ENCODE data around the gene GRIN3B.

Gene GRIN3B

GRCh38 chr19:971795-972194 is 28.4 kb upstream of the GRIN3B start:
- H3K4me3 Mint-ChIP-seq = no peak overlapping the region
- H3K27ac Mint-ChIP-seq = no peak overlapping the region
- peaks cover 3% of the 10 kb centered on the region for H3K27me3 Mint-ChIP-seq (ENCODE audit: low read depth, poor library complexity)
- H3K9me3 Mint-ChIP-seq = peaks cover 24% of the 10 kb centered on the region
- peaks cover 26% of the 10 kb centered on the region for H3K4me1 Mint-ChIP-seq
- TF ChIP-seq CTCF (IDR thresholded peaks at IDR 0.05) = no peak
- peaks cover 68% of the 10 kb centered on the region for H3K36me3 Mint-ChIP-seq (ENCODE audit: low read depth)
- DNase-seq = no peak

DNA sequence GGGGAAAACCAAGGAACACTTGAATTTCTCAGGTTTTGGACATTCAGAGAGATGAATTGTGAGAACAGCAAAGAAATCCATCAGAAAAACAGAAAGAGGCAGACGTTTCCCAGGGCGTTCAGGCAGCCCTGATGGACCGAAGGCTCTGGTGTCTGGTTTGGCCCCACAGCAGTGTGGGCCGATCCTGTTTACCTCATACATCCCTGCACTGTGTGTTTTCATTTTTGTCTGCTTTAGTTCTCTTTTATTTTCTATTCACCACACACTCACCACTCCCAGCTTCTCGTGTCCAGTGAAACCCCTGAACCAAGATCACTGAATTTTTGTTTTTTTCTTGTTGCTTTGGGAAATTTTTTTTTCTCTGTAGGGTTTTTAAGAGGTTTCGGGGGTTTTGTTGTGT is 27.9 kb upstream of the GRIN3B start:
- peaks cover 63% of the 10 kb centered on the region for H3K36me3 Mint-ChIP-seq (ENCODE audit: low read depth)
- peaks cover 3% of the 10 kb centered on the region for H3K27me3 Mint-ChIP-seq (ENCODE audit: low read depth, poor library complexity)
- no peak for DNase-seq
- TF ChIP-seq CTCF (IDR thresholded peaks at IDR 0.05) = no peak
- H3K4me1 Mint-ChIP-seq = peaks cover 26% of the 10 kb centered on the region
- H3K4me3 Mint-ChIP-seq = no peak overlapping the region
- no peak overlapping the region for H3K27ac Mint-ChIP-seq
- H3K9me3 Mint-ChIP-seq = peaks cover 19% of the 10 kb centered on the region

GRCh38 chr19:973726-974563 is 26.3 kb upstream of the GRIN3B start:
- Mint-ChIP-seq H3K27ac (no peak overlapping the region), H3K36me3 (ENCODE audit: low read depth) (peaks cover 46% of the 10 kb centered on the region), H3K27me3 (ENCODE audit: low read depth, poor library complexity) (peaks cover 3% of the 10 kb centered on the region), H3K4me1 (peaks cover 31% of the 10 kb centered on the region), H3K4me3 (no peak overlapping the region), H3K9me3 (peaks cover 13% of the 10 kb centered on the region)
- no peak for TF ChIP-seq CTCF (IDR thresholded peaks at IDR 0.05)
- DNase-seq = no peak

DNA sequence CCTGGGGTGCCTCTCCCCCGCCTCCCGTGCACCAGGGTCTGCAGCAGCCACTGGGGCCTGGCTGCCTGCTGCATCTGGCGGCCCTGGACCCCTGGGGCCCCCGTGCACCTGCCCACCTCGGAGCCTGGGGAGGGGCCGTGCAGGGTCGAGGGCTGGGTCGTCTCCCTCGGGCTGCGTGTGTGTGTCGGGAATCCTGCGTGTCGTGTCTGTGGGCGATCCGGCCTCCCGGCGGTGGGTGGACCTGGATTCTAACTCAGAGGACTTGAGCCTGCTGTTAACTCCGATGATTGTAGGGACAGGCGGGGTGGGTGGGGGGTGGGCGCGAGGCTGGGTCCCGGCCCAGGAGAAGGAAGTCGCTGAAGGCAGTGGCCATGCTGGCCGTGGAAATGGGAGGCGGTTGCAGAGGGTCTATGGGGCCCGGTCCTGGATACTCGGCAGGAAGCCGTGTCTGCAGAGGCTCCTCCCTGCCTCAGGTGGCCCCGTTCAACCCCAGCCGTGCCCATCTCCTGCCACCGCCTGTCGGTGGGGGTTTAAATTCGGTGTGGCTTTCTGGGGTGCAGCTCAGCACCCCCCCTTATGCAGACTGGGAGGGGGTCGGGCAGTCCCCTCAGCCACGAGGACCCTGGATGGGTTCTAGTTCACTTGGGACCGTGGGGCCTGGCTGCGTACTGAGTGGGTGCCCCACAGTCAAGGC is 25.5 kb upstream of the GRIN3B start:
- Mint-ChIP-seq H3K27me3 (ENCODE audit: low read depth, poor library complexity) (no peaks in the 10 kb centered on the region), H3K9me3 (peaks cover 10% of the 10 kb centered on the region), H3K27ac (peak overlapping the region; percentile 72), H3K4me3 (no peak overlapping the region), H3K4me1 (peaks cover 36% of the 10 kb centered on the region), H3K36me3 (ENCODE audit: low read depth) (peaks cover 38% of the 10 kb centered on the region)
- no peak for DNase-seq
- no peak for TF ChIP-seq CTCF (IDR thresholded peaks at IDR 0.05)

GRCh38 chr19:976476-976875 is 23.7 kb upstream of the GRIN3B start:
- peak overlapping the region; percentile 86 for H3K27ac Mint-ChIP-seq
- H3K4me3 Mint-ChIP-seq = no peak overlapping the region
- H3K27me3 Mint-ChIP-seq (ENCODE audit: low read depth, poor library complexity) = peaks cover 4% of the 10 kb centered on the region
- DNase-seq = no peak
- H3K4me1 Mint-ChIP-seq = peaks cover 45% of the 10 kb centered on the region
- H3K9me3 Mint-ChIP-seq = peaks cover 3% of the 10 kb centered on the region
- TF ChIP-seq CTCF (IDR thresholded peaks at IDR 0.05) = no peak
- H3K36me3 Mint-ChIP-seq (ENCODE audit: low read depth) = peaks cover 21% of the 10 kb centered on the region

Measured in nephron progenitor cell (in vitro differentiated cells).